Transverse colon (tissue), 4 donors: ENCODE results near the gene THSD4. TPM values are rescaled to one million over a fixed set of nuclear protein-coding genes. Genes with fewer than 3 reads are reported as not detected.

Source experiments
- DNase-seq: peaks from one replicate; pipeline ENCODE4 v3.0.0-alpha.2; 2019
- H3K27ac ChIP-seq, 4 donors: fragments of 200-600 bp; sonication (generic); 2 replicates each; pipeline ENCODE4 v1.5.1; 2016 to 2018; ENCODE audit warnings: inconsistent platforms in 4 of 4
- H3K27me3 ChIP-seq: fragments of 200-600 bp; sonication (generic); 2 replicates; pipeline ENCODE4 v1.5.1; 2017; ENCODE audit warnings: inconsistent platforms
- H3K36me3 ChIP-seq, 4 donors: fragments of 200-600 bp; sonication (generic); 2 replicates each; pipeline ENCODE4 v1.5.1; 2017 to 2019; ENCODE audit warnings: inconsistent platforms in 4 of 4
- H3K4me1 ChIP-seq, 4 donors: fragments of 200-600 bp; sonication (generic); 2 replicates each; pipeline ENCODE4 v1.5.1; 2017 to 2020; ENCODE audit warnings: inconsistent platforms in 4 of 4
- H3K4me3 ChIP-seq, 4 donors: fragments of 200-600 bp; sonication (generic); 1 replicate in 1 of 4; 2 replicates in 3 of 4; pipeline versions ENCODE4 v1.5.1 to v1.6.1; 2017 to 2019; ENCODE audit warnings: inconsistent platforms in 4 of 4
- H3K9me3 ChIP-seq, 2 donors: fragments of 200-600 bp; sonication (generic); 2 replicates each; pipeline ENCODE4 v1.5.1; 2017 to 2019; ENCODE audit warnings: inconsistent platforms in 2 of 2
- CTCF ChIP-seq, 5 experiments: fragments of 200-600 bp in 3 of 5; fragments of 450-650 bp in 2 of 5; sonication (generic) in 3 of 5; IDR thresholded peaks; 1 replicate in 2 of 5; 2 replicates in 3 of 5; pipeline ENCODE4 v1.5.1; 2016 to 2017; ENCODE audit warnings: antibody characterized with exemption in 5 of 5, inconsistent platforms in 3 of 5, mild to moderate bottlenecking in 2 of 5, moderate library complexity in 1 of 5
- EP300 ChIP-seq: sonication (generic); formaldehyde crosslinking; IDR thresholded peaks from one replicate; pipeline ENCODE4 v1.6.1; 2017; ENCODE audit warnings: antibody characterized with exemption, low read depth
- POLR2A ChIP-seq: fragments of 450-650 bp; IDR thresholded peaks from one replicate; pipeline ENCODE4 v1.6.1; 2016; ENCODE audit warnings: antibody characterized with exemption, mild to moderate bottlenecking, moderate library complexity
- POLR2AphosphoS5 ChIP-seq, 3 donors: sonication (generic); formaldehyde crosslinking; IDR thresholded peaks; one replicate each; pipeline ENCODE4 v1.6.1; 2016; ENCODE audit warnings: antibody characterized with exemption in 3 of 3
- WGBS, 2 donors: methylation state at CpG; one replicate each; pipeline ENCODE4 v1.1.5; 2018; ENCODE audit warnings: low coverage in 1 of 2; 5-methylcytosine and 5-hydroxymethylcytosine counted together
- in situ Hi-C, 4 donors: fragments of 200-750 bp; cut with MboI; loops; one replicate each; pipeline versions ENCODE4 v1.15.0 to v1.15.1; 2017; ENCODE audit warnings: low sequenced_read_pairs in 3 of 4, low pct_ligation_motif_present in 1 of 4, low pct_unique_long_range_greater_than_20kb in 1 of 4
- intact Hi-C: fragments of 100-400 bp; cut with DNase I; formaldehyde crosslinking; loops from one replicate; pipeline ENCODE4 v1.15.1; 2023; ENCODE audit warnings: low total_unique reads
- total RNA-seq, 4 donors: library from RNA; depleted of rRNA; stranded (reverse); fragments of >200 nt; gene quantifications; one replicate each; pipeline ENCODE4 v1.1.0, GENCODE V29; 2016

Gene THSD4
- total RNA-seq, 4 donors from 2014 or later: 13.3 to 57.2 (median 47.4) TPM

GRCh38 chr15:71097890-71098289 lies 17.4 kb upstream of the THSD4 start:
- DNase-seq: no peak
- no peak for TF ChIP-seq CTCF (IDR thresholded peaks at IDR 0.05)
- no peak for TF ChIP-seq EP300
- no peak for TF ChIP-seq POLR2A
- TF ChIP-seq POLR2AphosphoS5 (IDR thresholded peaks at IDR 0.05): no peak
- Histone ChIP-seq H3K9me3 (no peaks in the 10 kb centered on the region), H3K36me3 (no peaks in the 10 kb centered on the region), H3K4me1 (peaks cover 0 to 5% (median 0%) of the 10 kb centered on the region in 4 donors), H3K4me3 (no peak overlapping the region), H3K27ac (no peak overlapping the region), H3K27me3 (no peaks in the 10 kb centered on the region)
- in situ Hi-C loops (no loop called here), intact Hi-C loops (no loop called here)
- WGBS, 2 donors: 88 to 94% methylated on average over 4 of the region's 4 CpGs

- no peaks in the 10 kb centered on the region for H3K36me3 ChIP-seq
- H3K27ac ChIP-seq: no peak overlapping the region
- TF ChIP-seq POLR2AphosphoS5 (IDR thresholded peaks at IDR 0.05) (no peak), CTCF (IDR thresholded peaks at IDR 0.05) (no peak), POLR2A (no peak), EP300 (no peak)
- in situ Hi-C loops (no loop called here), intact Hi-C loops (no loop called here)
- WGBS, 2 donors: 75 to 88% methylated on average over 1 of the region's 1 CpG
- H3K4me3 ChIP-seq: no peak overlapping the region
- no peaks in the 10 kb centered on the region for H3K27me3 ChIP-seq
- H3K9me3 ChIP-seq: no peaks in the 10 kb centered on the region
- H3K4me1 ChIP-seq: peaks cover 0 to 8% (median 0%) of the 10 kb centered on the region in 4 donors
- DNase-seq: no peak
Measured at GRCh38 chr15:71098920-71099319, 16.4 kb upstream of the THSD4 start.

- no peaks in the 10 kb centered on the region for H3K36me3 ChIP-seq
- peak; percentile 44 for DNase-seq
- TF ChIP-seq EP300: no peak
- TF ChIP-seq CTCF (IDR thresholded peaks at IDR 0.05): peak; percentile 21 to 50 (median 43)
- TF ChIP-seq POLR2A: no peak
- TF ChIP-seq POLR2AphosphoS5 (IDR thresholded peaks at IDR 0.05): no peak
- H3K27me3 ChIP-seq: no peaks in the 10 kb centered on the region
- H3K4me1 ChIP-seq: peaks cover 0 to 8% (median 0%) of the 10 kb centered on the region in 4 donors
- in situ Hi-C loops (no loop called here), intact Hi-C loops (no loop called here)
- H3K4me3 ChIP-seq: no peak overlapping the region
- H3K9me3 ChIP-seq: no peaks in the 10 kb centered on the region
- H3K27ac ChIP-seq: no peak overlapping the region
- 67 to 80% methylated on average over 1 to 2 of the region's 2 CpGs for WGBS, 2 donors
Measured at GRCh38 chr15:71103102-71103676, 12.1 kb upstream of the THSD4 start.

GRCh38 chr15:71104636-71105035 lies 10.6 kb upstream of the THSD4 start:
- H3K4me1 ChIP-seq: peaks cover 0 to 8% (median 0%) of the 10 kb centered on the region in 4 donors
- intact Hi-C loops (no loop called here), in situ Hi-C loops (no loop called here)
- no peaks in the 10 kb centered on the region for H3K36me3 ChIP-seq
- DNase-seq: no peak
- 92 to 95% methylated on average over 5 to 7 of the region's 7 CpGs for WGBS, 2 donors
- no peak overlapping the region for H3K27ac ChIP-seq
- H3K9me3 ChIP-seq: no peaks in the 10 kb centered on the region
- no peak overlapping the region for H3K4me3 ChIP-seq
- no peaks in the 10 kb centered on the region for H3K27me3 ChIP-seq
- TF ChIP-seq EP300: no peak
- TF ChIP-seq POLR2AphosphoS5 (IDR thresholded peaks at IDR 0.05): no peak
- no peak for TF ChIP-seq CTCF (IDR thresholded peaks at IDR 0.05)
- TF ChIP-seq POLR2A: no peak
